Measurements from ENCODE around the gene RNF150.

The RNF150 gene

GRCh38 chr4:141080668-141081067 lies 52.6 kb downstream of the RNF150 start:
- no peak for TF ChIP-seq CTCF (IDR thresholded peaks at IDR 0.05)
- Histone ChIP-seq H3K27me3 (no peaks in the 10 kb centered on the region), H3K4me1 (ENCODE audit: control insufficient read depth in 1 of 2, insufficient read depth in 1 of 2, low read depth in 1 of 2, low read length in 1 of 2) (no peaks in the 10 kb centered on the region), H3K9me3 (no peaks in the 10 kb centered on the region), H3K36me3 (no peaks in the 10 kb centered on the region), H3K27ac (no peak overlapping the region), H3K4me3 (ENCODE audit: low read depth in 1 of 2, low read length in 1 of 2) (no peak overlapping the region)

GRCh38 chr4:141079393-141079930 lies 53.8 kb downstream of the RNF150 start:
- Histone ChIP-seq H3K27ac (no peak overlapping the region), H3K9me3 (no peaks in the 10 kb centered on the region), H3K4me3 (ENCODE audit: low read depth in 1 of 2, low read length in 1 of 2) (no peak overlapping the region), H3K27me3 (no peaks in the 10 kb centered on the region), H3K4me1 (ENCODE audit: control insufficient read depth in 1 of 2, insufficient read depth in 1 of 2, low read depth in 1 of 2, low read length in 1 of 2) (no peaks in the 10 kb centered on the region), H3K36me3 (no peaks in the 10 kb centered on the region)
- TF ChIP-seq CTCF (IDR thresholded peaks at IDR 0.05): no peak

GRCh38 chr4:141078871-141079270 lies 54.4 kb downstream of the RNF150 start:
- no peaks in the 10 kb centered on the region for H3K36me3 ChIP-seq
- no peaks in the 10 kb centered on the region for H3K27me3 ChIP-seq
- H3K9me3 ChIP-seq: no peaks in the 10 kb centered on the region
- H3K4me1 ChIP-seq (ENCODE audit: control insufficient read depth in 1 of 2, insufficient read depth in 1 of 2, low read depth in 1 of 2, low read length in 1 of 2): no peaks in the 10 kb centered on the region
- no peak overlapping the region for H3K27ac ChIP-seq
- H3K4me3 ChIP-seq (ENCODE audit: low read depth in 1 of 2, low read length in 1 of 2): no peak overlapping the region
- no peak for TF ChIP-seq CTCF (IDR thresholded peaks at IDR 0.05)

- H3K27me3 ChIP-seq: no peaks in the 10 kb centered on the region
- H3K4me3 ChIP-seq (ENCODE audit: low read depth in 1 of 2, low read length in 1 of 2): no peak overlapping the region
- TF ChIP-seq CTCF (IDR thresholded peaks at IDR 0.05): no peak
- no peak overlapping the region for H3K27ac ChIP-seq
- H3K9me3 ChIP-seq: no peaks in the 10 kb centered on the region
- no peaks in the 10 kb centered on the region for H3K4me1 ChIP-seq (ENCODE audit: control insufficient read depth in 1 of 2, insufficient read depth in 1 of 2, low read depth in 1 of 2, low read length in 1 of 2)
- H3K36me3 ChIP-seq: no peaks in the 10 kb centered on the region
These were observed 55.6 kb downstream of the RNF150 start for GRCh38 chr4:141077611-141078225.

- H3K9me3 ChIP-seq: no peaks in the 10 kb centered on the region
- no peaks in the 10 kb centered on the region for H3K4me1 ChIP-seq (ENCODE audit: control insufficient read depth in 1 of 2, insufficient read depth in 1 of 2, low read depth in 1 of 2, low read length in 1 of 2)
- no peak overlapping the region for H3K4me3 ChIP-seq (ENCODE audit: low read depth in 1 of 2, low read length in 1 of 2)
- H3K27me3 ChIP-seq: no peaks in the 10 kb centered on the region
- H3K27ac ChIP-seq: no peak overlapping the region
- TF ChIP-seq CTCF (IDR thresholded peaks at IDR 0.05): no peak
- H3K36me3 ChIP-seq: no peaks in the 10 kb centered on the region
These were observed 57.7 kb downstream of the RNF150 start for GRCh38 chr4:141075553-141075952.
